Stomach (tissue), 9 donors: ENCODE results near the gene MYBPH. TPM values are rescaled to one million over a fixed set of nuclear protein-coding genes. Genes with fewer than 3 reads are reported as not detected.

Experiments used
- DNase-seq, 2 donors: peaks; one replicate each; pipeline versions ENCODE4 v3.0.0 to v3.0.0-alpha.2; 2013 to 2019
- H3K27ac ChIP-seq, 5 donors: fragments of 200-600 bp in 4 of 5; sonication (generic) in 4 of 5; one replicate each; pipeline ENCODE4 v1.5.1; 2013 to 2019; ENCODE audit warnings: mild to moderate bottlenecking in 1 of 5, moderate library complexity in 1 of 5
- H3K27me3 ChIP-seq, 3 donors: fragments of 200-600 bp; sonication (generic); one replicate each; pipeline ENCODE4 v1.5.1; 2017 to 2019; ENCODE audit warnings: mixed run types in 1 of 3
- H3K36me3 ChIP-seq, 4 donors: fragments of 200-600 bp; sonication (generic); 1 replicate in 3 of 4; 2 replicates in 1 of 4; pipeline ENCODE4 v1.5.1; 2016 to 2019
- H3K4me1 ChIP-seq, 4 donors: fragments of 200-600 bp; sonication (generic); one replicate each; pipeline ENCODE4 v1.5.1; 2016 to 2019
- H3K4me3 ChIP-seq, 4 donors: fragments of 200-600 bp; sonication (generic) in 3 of 4; one replicate each; pipeline ENCODE4 v1.5.1; 2016 to 2019; ENCODE audit warnings: mild to moderate bottlenecking in 1 of 4
- H3K9me3 ChIP-seq, 4 donors: fragments of 200-600 bp; sonication (generic); one replicate each; pipeline ENCODE4 v1.5.1; 2016 to 2019
- CTCF ChIP-seq, 7 experiments: fragments of 450-650 bp in 4 of 7; fragments of 200-600 bp in 3 of 7; sonication (generic) in 3 of 7; IDR thresholded peaks; one replicate each; pipeline ENCODE4 v1.5.1; 2016 to 2019; ENCODE audit warnings: antibody characterized with exemption in 7 of 7, control low read depth in 2 of 7, mild to moderate bottlenecking in 1 of 7
- EP300 ChIP-seq: sonication (generic); formaldehyde crosslinking; IDR thresholded peaks from one replicate; pipeline ENCODE4 v1.6.1; 2017; ENCODE audit warnings: antibody characterized with exemption
- POLR2A ChIP-seq, 4 donors: fragments of 450-650 bp; IDR thresholded peaks; one replicate each; pipeline ENCODE4 v1.6.1; 2016; ENCODE audit warnings: antibody characterized with exemption in 4 of 4, control low read depth in 2 of 4, mild to moderate bottlenecking in 1 of 4, moderate library complexity in 1 of 4
- POLR2AphosphoS5 ChIP-seq, 3 donors: sonication (generic); formaldehyde crosslinking; IDR thresholded peaks; one replicate each; pipeline ENCODE4 v1.6.1; 2016; ENCODE audit warnings: antibody characterized with exemption in 3 of 3
- WGBS, 5 donors: extraction: QIAGEN DNeasy Blood & Tissue Kit in 3 of 5; methylation state at CpG; one replicate each; pipeline versions ENCODE4 v1.1.5 to v1.1.7; 2013 to 2018; 5-methylcytosine and 5-hydroxymethylcytosine counted together
- intact Hi-C: fragments of 100-400 bp; cut with DNase I; formaldehyde crosslinking; loops from one replicate; pipeline ENCODE4 v1.15.1; 2023; ENCODE audit warnings: low total_unique reads
- polyA plus RNA-seq, 3 donors: library from polyadenylated mRNA; stranded (reverse); fragments of 200-250 nt; gene quantifications; one replicate each; pipeline ENCODE4 v1.2.3, GENCODE V29; 2013
- total RNA-seq, 5 donors: library from RNA; depleted of rRNA; stranded (reverse); fragments of >200 nt; gene quantifications; one replicate each; pipeline versions ENCODE4 v1.1.0 to v1.2.3, GENCODE V29; 2014 to 2016
- donor health status: healthy with polysubstance abuse.
- donor health status: Bipolar disorder and iron deficiency.
- donor health status: healthy.

MYBPH gene
- total and polyA plus RNA-seq, 8 donors, result 0.05 to 0.19 TPM; not detected in 6

DNA sequence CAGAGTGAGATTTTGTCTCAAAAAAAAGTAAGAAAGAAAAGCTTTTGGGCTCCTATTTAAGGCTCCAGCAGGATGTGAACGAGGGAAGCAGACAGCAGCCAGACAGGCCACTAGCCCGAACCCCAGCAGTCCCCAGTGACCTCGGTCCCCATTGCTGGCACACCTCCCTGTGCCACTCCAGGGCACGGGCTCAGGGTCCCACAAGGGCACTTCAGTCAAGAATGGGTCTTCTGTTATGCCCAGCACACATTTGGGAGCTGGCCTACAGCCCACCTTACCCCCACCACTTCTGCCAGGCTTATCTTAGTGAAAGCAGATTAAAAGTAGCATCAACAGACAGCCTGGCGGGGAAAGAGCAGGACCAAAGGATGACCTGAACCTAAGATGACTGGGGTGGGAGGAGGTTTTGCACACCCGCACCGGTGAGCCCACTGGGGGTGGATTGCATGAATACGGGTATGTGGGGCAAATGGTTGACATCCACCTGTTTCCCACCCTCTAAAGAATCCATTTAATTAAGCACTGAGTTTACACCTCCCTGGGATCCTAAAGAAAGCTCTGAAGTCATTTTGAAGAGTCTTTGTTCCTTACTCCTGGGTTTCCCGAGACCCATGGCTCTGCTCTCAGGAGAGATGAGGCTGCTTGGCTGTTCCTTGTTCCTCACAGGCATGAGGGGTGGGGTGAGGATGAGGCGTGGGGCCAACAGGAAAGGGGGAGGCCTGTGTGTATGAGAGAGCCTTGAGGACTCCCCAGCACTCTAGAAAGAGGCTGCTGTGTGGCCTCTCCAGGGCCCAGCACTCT is 6.2 kb upstream of the MYBPH start:
- Histone ChIP-seq H3K4me1 (peaks cover 0 to 21% (median 7%) of the 10 kb centered on the region in 4 donors), H3K36me3 (no peaks in the 10 kb centered on the region), H3K9me3 (no peaks in the 10 kb centered on the region), H3K27me3 (peaks cover 0 to 6% (median 0%) of the 10 kb centered on the region in 3 donors), H3K4me3 (no peak overlapping the region), H3K27ac (no peak overlapping the region)
- WGBS, 5 donors, result 64 to 82% (median 74%) methylated on average over 8 to 10 of the region's 10 CpGs
- intact Hi-C loops, result no loop called here
- TF ChIP-seq EP300 (no peak), POLR2A (IDR thresholded peaks at IDR 0.05) (no peak), CTCF (IDR thresholded peaks at IDR 0.05) (no peak), POLR2AphosphoS5 (IDR thresholded peaks at IDR 0.05) (no peak)
- DNase-seq, result no peak

GRCh38 chr1:203180611-203181330 is 5.1 kb upstream of the MYBPH start:
- no peaks in the 10 kb centered on the region for H3K36me3 ChIP-seq
- intact Hi-C loops, result no loop called here
- DNase-seq, result no peak
- H3K27me3 ChIP-seq, result peaks cover 0 to 8% (median 0%) of the 10 kb centered on the region in 3 donors
- TF ChIP-seq POLR2A (IDR thresholded peaks at IDR 0.05) (no peak), EP300 (no peak), POLR2AphosphoS5 (IDR thresholded peaks at IDR 0.05) (no peak), CTCF (IDR thresholded peaks at IDR 0.05) (no peak)
- WGBS, 5 donors, result 80 to 86% (median 83%) methylated on average over 11 of the region's 11 CpGs
- no peak overlapping the region for H3K4me3 ChIP-seq
- H3K4me1 ChIP-seq, result peaks cover 0 to 17% (median 2%) of the 10 kb centered on the region in 4 donors
- no peak overlapping the region for H3K27ac ChIP-seq
- H3K9me3 ChIP-seq, result no peaks in the 10 kb centered on the region

DNA sequence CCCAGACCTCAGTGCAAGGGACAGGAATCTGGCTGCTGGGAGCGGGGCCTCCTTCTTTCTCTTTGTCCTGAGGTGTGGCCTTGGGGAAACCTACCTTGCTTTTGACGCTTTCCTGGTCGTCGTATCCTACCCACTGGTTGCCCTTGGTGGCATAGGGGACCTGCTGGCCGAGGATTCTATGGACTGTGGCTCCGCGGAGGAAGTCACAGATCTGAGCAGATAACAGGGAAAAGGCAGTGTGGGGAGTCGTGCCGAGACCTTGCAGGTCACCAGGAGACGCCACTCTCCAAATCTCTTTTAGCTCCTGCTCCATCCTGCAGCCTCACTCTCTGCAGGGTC is 4.0 kb upstream of the MYBPH start:
- Histone ChIP-seq H3K36me3 (no peaks in the 10 kb centered on the region), H3K4me1 (peaks cover 0 to 18% (median 2%) of the 10 kb centered on the region in 4 donors), H3K27ac (no peak overlapping the region), H3K27me3 (peaks cover 0 to 19% (median 0%) of the 10 kb centered on the region in 3 donors), H3K4me3 (no peak overlapping the region), H3K9me3 (no peaks in the 10 kb centered on the region)
- DNase-seq, result no peak
- 82 to 89% (median 86%) methylated on average over 9 to 10 of the region's 10 CpGs for WGBS, 5 donors
- TF ChIP-seq CTCF (IDR thresholded peaks at IDR 0.05) (no peak), EP300 (no peak), POLR2A (IDR thresholded peaks at IDR 0.05) (no peak), POLR2AphosphoS5 (IDR thresholded peaks at IDR 0.05) (no peak)
- intact Hi-C loops, result no loop called here

- intact Hi-C loops, result no loop called here
- WGBS, 5 donors, result 86 to 90% (median 87%) methylated on average over 12 to 14 of the region's 14 CpGs
- DNase-seq, result no peak
- no peaks in the 10 kb centered on the region for H3K9me3 ChIP-seq
- H3K27ac ChIP-seq, result no peak overlapping the region
- H3K4me3 ChIP-seq, result no peak overlapping the region
- TF ChIP-seq POLR2A (IDR thresholded peaks at IDR 0.05), result no peak
- TF ChIP-seq EP300, result no peak
- TF ChIP-seq CTCF (IDR thresholded peaks at IDR 0.05), result no peak
- no peak for TF ChIP-seq POLR2AphosphoS5 (IDR thresholded peaks at IDR 0.05)
- no peaks in the 10 kb centered on the region for H3K36me3 ChIP-seq
- H3K4me1 ChIP-seq, result peaks cover 0 to 18% (median 2%) of the 10 kb centered on the region in 4 donors
- H3K27me3 ChIP-seq, result peaks cover 0 to 24% (median 0%) of the 10 kb centered on the region in 3 donors
Observed at GRCh38 chr1:203178821-203179666, 3.4 kb upstream of the MYBPH start.
